Vagina (tissue), 2 donors: Measurements from ENCODE around the gene TSPAN9. TPM values are rescaled to one million over a fixed set of nuclear protein-coding genes. Genes with fewer than 3 reads are reported as not detected.

ENCODE experiments used
- DNase-seq, 2 donors: peaks; one replicate each; pipeline ENCODE4 v3.0.0-alpha.2; 2017; ENCODE audit errors: extremely low spot score in 2 of 2
- H3K27ac ChIP-seq: fragments of 200-600 bp; sonication (generic); one replicate; pipeline ENCODE4 v1.5.1; 2019
- H3K27me3 ChIP-seq: fragments of 200-600 bp; sonication (generic); one replicate; pipeline ENCODE4 v1.5.1; 2019
- H3K36me3 ChIP-seq, 2 donors: fragments of 200-600 bp; sonication (generic); one replicate each; pipeline ENCODE4 v1.5.1; 2017 to 2019
- H3K4me1 ChIP-seq: fragments of 200-600 bp; sonication (generic); one replicate; pipeline ENCODE4 v1.5.1; 2019
- H3K4me3 ChIP-seq, 2 donors: fragments of 200-600 bp; sonication (generic); 1 replicate in 1 of 2; 2 replicates in 1 of 2; pipeline ENCODE4 v1.5.1; 2016 to 2019
- H3K9me3 ChIP-seq: fragments of 200-600 bp; sonication (generic); one replicate; pipeline ENCODE4 v1.5.1; 2019
- POLR2A ChIP-seq, 2 donors: fragments of 450-650 bp; IDR thresholded peaks; one replicate each; pipeline ENCODE4 v1.6.1; 2017; ENCODE audit warnings: antibody characterized with exemption in 2 of 2, mild to moderate bottlenecking in 2 of 2, moderate library complexity in 2 of 2
- POLR2AphosphoS5 ChIP-seq, 2 donors: sonication (generic); formaldehyde crosslinking; IDR thresholded peaks; one replicate each; pipeline ENCODE4 v1.9.0; 2017; ENCODE audit warnings: antibody characterized with exemption in 2 of 2, mild to moderate bottlenecking in 2 of 2, low read depth in 1 of 2; ENCODE audit not compliant: insufficient read depth in 1 of 2
- intact Hi-C: fragments of 100-400 bp; cut with DNase I; formaldehyde crosslinking; loops from one replicate; pipeline ENCODE4 v1.15.1; 2023
- total RNA-seq: library from RNA; depleted of rRNA; stranded (reverse); fragments of >200 nt; gene quantifications from one replicate; pipeline ENCODE4 v1.2.3, GENCODE V29; 2016
- TF ChIP-seq, protein P1 (sequence below), 3 experiments: fragments of 450-650 bp in 2 of 3; fragments of 200-600 bp in 1 of 3; sonication (generic) in 1 of 3; IDR thresholded peaks; one replicate each; pipeline ENCODE4 v1.5.1; 2017 to 2019; ENCODE audit warnings: antibody characterized with exemption in 3 of 3, mild to moderate bottlenecking in 2 of 3, moderate library complexity in 2 of 3

Gene TSPAN9
- total RNA-seq, 1 donor from 2014 or later: 32.2 TPM

DNA sequence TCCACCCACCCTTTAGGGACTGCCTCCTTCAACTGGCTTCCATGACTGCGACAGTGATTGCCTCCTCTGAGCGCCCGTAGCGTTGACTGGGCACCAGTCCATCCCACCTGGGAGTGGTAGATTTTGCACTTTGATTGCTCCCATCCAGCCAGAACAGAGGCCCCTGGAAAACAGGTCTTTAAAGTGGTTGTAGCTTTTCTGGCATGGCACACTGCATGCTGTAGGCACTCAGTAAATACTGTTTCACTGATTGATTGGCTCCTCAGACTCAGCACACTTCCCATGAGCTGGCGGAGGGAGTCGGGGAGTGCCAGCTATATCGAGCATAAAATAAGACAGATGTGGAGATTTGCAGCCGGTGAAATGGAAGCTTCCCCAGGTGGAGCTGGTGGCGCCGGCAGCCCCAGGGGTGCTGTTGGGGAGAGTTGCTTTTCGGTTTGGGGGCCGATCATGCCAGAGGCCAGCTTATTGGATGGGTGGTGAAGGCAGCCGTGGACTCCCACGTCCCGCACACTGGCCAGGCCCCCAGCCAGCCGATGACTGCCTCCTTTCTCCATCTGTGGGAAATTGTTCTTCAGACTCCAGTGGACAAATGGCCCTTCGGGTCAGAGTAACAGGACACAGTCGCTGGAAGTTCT lies 200.2 kb downstream of the TSPAN9 start:
- H3K27me3 ChIP-seq: no peaks in the 10 kb centered on the region
- DNase-seq: no peak
- H3K27ac ChIP-seq: no peak overlapping the region
- H3K4me3 ChIP-seq: no peak overlapping the region
- TF ChIP-seq, protein P1, sequence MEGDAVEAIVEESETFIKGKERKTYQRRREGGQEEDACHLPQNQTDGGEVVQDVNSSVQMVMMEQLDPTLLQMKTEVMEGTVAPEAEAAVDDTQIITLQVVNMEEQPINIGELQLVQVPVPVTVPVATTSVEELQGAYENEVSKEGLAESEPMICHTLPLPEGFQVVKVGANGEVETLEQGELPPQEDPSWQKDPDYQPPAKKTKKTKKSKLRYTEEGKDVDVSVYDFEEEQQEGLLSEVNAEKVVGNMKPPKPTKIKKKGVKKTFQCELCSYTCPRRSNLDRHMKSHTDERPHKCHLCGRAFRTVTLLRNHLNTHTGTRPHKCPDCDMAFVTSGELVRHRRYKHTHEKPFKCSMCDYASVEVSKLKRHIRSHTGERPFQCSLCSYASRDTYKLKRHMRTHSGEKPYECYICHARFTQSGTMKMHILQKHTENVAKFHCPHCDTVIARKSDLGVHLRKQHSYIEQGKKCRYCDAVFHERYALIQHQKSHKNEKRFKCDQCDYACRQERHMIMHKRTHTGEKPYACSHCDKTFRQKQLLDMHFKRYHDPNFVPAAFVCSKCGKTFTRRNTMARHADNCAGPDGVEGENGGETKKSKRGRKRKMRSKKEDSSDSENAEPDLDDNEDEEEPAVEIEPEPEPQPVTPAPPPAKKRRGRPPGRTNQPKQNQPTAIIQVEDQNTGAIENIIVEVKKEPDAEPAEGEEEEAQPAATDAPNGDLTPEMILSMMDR (IDR thresholded peaks at IDR 0.05): no peak
- TF ChIP-seq POLR2AphosphoS5 (IDR thresholded peaks at IDR 0.05; ENCODE audit: insufficient read depth in 1 of 2, low read depth in 1 of 2): no peak
- no peak for TF ChIP-seq POLR2A (IDR thresholded peaks at IDR 0.05)
- peaks cover 0 to 14% of the 10 kb centered on the region in 2 donors for H3K36me3 ChIP-seq
- H3K4me1 ChIP-seq: peaks cover 18% of the 10 kb centered on the region
- intact Hi-C loops: loop anchor here (10.0 kb wide), 1 partner anchor 73 kb away; no protein-coding TSS in a partner anchor
- H3K9me3 ChIP-seq: no peaks in the 10 kb centered on the region

DNA sequence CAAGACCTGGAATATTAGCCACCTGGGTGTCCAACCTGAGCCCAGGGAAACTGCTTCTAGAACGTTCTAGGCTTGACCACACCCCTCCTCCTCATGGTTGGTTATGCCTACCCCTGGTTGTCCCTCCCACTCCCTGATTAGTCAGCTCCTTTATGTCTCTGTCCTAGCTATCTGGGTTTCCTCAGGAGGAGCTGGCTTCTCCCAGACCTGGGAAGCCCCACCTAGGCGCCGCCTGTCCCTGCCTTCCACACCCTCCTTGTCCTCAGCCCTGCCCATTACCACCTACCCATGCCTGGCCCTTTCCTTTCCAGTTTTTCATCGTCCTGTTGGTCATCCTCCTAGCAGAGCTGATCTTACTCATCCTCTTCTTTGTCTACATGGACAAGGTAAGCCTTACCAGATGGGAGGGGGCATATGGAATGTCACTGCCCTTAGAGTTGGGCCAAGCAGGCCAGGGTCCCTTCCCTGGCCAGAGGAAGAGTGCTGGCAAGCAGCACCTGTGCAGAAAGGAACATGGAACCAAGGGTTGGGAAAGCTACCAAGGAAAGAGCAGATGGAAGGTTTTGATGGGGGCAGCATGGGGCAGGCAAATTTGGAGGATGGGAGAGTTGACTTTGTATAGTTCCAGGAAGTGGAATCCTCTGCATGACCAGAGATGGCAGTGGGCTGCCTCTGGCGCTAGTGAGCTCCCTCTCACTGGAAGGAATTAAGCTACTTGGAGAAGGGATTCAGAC lies 201.7 kb downstream of the TSPAN9 start:
- no peaks in the 10 kb centered on the region for H3K9me3 ChIP-seq

DNA sequence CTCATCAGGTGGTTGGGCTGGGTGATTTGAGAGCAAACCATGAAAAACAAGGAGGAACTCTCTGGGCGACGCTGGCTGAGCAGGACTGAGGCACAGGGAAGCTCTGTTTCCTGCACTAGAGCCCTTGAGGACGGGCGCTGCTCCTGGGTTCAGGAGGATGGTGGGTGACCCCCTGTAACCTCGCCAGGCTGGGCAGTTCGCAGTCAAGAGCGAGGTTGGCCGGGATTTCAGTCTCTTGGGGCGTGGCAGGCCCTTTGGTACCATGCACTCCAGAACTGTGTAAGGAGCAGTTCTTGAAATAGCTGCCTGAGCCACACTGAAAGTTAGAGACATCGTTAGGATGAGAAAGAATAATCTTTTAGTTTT lies 202.2 kb downstream of the TSPAN9 start:
- no peak overlapping the region for H3K27ac ChIP-seq
- intact Hi-C loops: loop anchor here (10.0 kb wide), 1 partner anchor 75 kb away; no protein-coding TSS in a partner anchor
- H3K9me3 ChIP-seq: no peaks in the 10 kb centered on the region
- TF ChIP-seq, protein P1 (IDR thresholded peaks at IDR 0.05): no peak
- TF ChIP-seq POLR2AphosphoS5 (IDR thresholded peaks at IDR 0.05; ENCODE audit: insufficient read depth in 1 of 2, low read depth in 1 of 2) (no peak), POLR2A (IDR thresholded peaks at IDR 0.05) (no peak)
- peaks cover 0 to 18% of the 10 kb centered on the region in 2 donors for H3K36me3 ChIP-seq
- H3K27me3 ChIP-seq: no peaks in the 10 kb centered on the region
- H3K4me1 ChIP-seq: peaks cover 11% of the 10 kb centered on the region
- DNase-seq: no peak
- no peak overlapping the region for H3K4me3 ChIP-seq

More for the DNA sequence above, 201.7 kb downstream of the TSPAN9 start:
- Histone ChIP-seq H3K27ac (no peak overlapping the region), H3K4me1 (peaks cover 17% of the 10 kb centered on the region), H3K27me3 (no peaks in the 10 kb centered on the region), H3K4me3 (no peak overlapping the region), H3K36me3 (peaks cover 0 to 18% of the 10 kb centered on the region in 2 donors)
- intact Hi-C loops: loop anchor here (10.0 kb wide), 1 partner anchor 74 kb away; no protein-coding TSS in a partner anchor
- DNase-seq: no peak
- TF ChIP-seq, protein P1 (IDR thresholded peaks at IDR 0.05): no peak
- TF ChIP-seq POLR2AphosphoS5 (IDR thresholded peaks at IDR 0.05; ENCODE audit: insufficient read depth in 1 of 2, low read depth in 1 of 2): no peak
- no peak for TF ChIP-seq POLR2A (IDR thresholded peaks at IDR 0.05)

DNA sequence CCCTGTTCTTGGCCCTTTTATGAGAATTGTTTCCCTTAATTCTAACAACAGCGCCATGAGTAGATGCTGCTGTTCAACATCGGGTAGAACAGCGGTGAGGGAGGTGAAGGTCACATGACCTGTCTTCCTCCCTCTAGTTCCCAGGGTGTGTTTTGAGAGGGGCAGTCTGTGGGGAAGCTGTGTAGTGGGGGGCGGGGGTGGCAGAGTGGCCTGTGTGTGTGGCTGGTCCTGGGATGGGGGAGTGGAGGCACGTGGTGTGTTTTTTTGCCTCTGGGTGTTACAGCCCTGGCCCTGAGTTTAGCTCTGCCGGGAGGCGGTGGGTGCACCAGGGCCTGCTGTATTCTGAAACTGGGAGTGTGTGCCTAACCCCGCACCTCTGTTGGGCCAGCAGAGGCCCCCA lies 202.7 kb downstream of the TSPAN9 start:
- no peaks in the 10 kb centered on the region for H3K27me3 ChIP-seq
- no peak for DNase-seq
- no peak overlapping the region for H3K27ac ChIP-seq
- intact Hi-C loops: loop anchor here (10.0 kb wide), 1 partner anchor 75 kb away; no protein-coding TSS in a partner anchor
- TF ChIP-seq POLR2AphosphoS5 (IDR thresholded peaks at IDR 0.05; ENCODE audit: insufficient read depth in 1 of 2, low read depth in 1 of 2): no peak
- TF ChIP-seq, protein P1 (IDR thresholded peaks at IDR 0.05): no peak
- peaks cover 0 to 18% of the 10 kb centered on the region in 2 donors for H3K36me3 ChIP-seq
- H3K4me1 ChIP-seq: peaks cover 7% of the 10 kb centered on the region
- no peaks in the 10 kb centered on the region for H3K9me3 ChIP-seq
- H3K4me3 ChIP-seq: no peak overlapping the region

DNA sequence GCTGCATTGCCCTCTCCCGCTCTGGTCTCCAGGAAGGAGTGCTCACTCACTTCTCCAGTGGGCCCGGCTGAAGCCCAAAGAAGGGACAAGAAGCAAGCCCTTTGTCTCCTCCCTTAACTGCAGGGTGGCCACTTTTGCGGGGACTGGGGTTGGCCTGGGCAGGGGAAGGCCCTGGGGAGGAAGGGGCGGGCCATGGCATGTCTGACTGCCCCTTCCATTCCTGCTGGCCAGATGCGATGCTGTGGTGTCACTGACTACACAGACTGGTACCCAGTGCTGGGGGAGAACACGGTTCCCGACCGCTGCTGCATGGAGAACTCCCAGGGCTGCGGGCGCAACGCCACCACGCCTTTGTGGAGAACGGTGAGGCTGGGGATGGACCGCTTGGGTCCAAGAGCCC lies 203.8 kb downstream of the TSPAN9 start:
- H3K9me3 ChIP-seq: no peaks in the 10 kb centered on the region
- no peaks in the 10 kb centered on the region for H3K4me1 ChIP-seq
- H3K36me3 ChIP-seq: peaks cover 0 to 18% of the 10 kb centered on the region in 2 donors
- DNase-seq: no peak
- no peak overlapping the region for H3K27ac ChIP-seq
- H3K27me3 ChIP-seq: no peaks in the 10 kb centered on the region
- intact Hi-C loops: no loop called here
- no peak for TF ChIP-seq POLR2A (IDR thresholded peaks at IDR 0.05)
- TF ChIP-seq POLR2AphosphoS5 (IDR thresholded peaks at IDR 0.05; ENCODE audit: insufficient read depth in 1 of 2, low read depth in 1 of 2): no peak
- TF ChIP-seq, protein P1 (IDR thresholded peaks at IDR 0.05): no peak
- H3K4me3 ChIP-seq: no peak overlapping the region
